Esophagus squamous epithelium (tissue), 5 donors: ENCODE results near the gene FAM20C. TPM values are rescaled to one million over a fixed set of nuclear protein-coding genes. Genes with fewer than 3 reads are reported as not detected.

Experiments
- DNase-seq: peaks from one replicate; lab custom pipeline; 2025; lab: John Stamatoyannopoulos, UW
- H3K27ac ChIP-seq, 4 donors: fragments of 200-600 bp; sonication (generic); one replicate each; pipeline ENCODE4 v1.5.1; 2016 to 2019; ENCODE audit warnings: mild to moderate bottlenecking in 1 of 4
- H3K27me3 ChIP-seq, 4 donors: fragments of 200-600 bp; sonication (generic); 1 replicate in 3 of 4; 2 replicates in 1 of 4; pipeline versions ENCODE4 v1.5.1 to v1.6.0; 2017 to 2021; ENCODE audit warnings: antibody characterized with exemption in 1 of 4
- H3K36me3 ChIP-seq, 3 donors: fragments of 200-600 bp; sonication (generic); one replicate each; pipeline ENCODE4 v1.5.1; 2016 to 2019
- H3K4me1 ChIP-seq, 3 donors: fragments of 200-600 bp; sonication (generic); one replicate each; pipeline ENCODE4 v1.5.1; 2017 to 2019
- H3K4me3 ChIP-seq, 4 donors: fragments of 200-600 bp; sonication (generic); 1 replicate in 3 of 4; 2 replicates in 1 of 4; pipeline ENCODE4 v1.5.1; 2016 to 2019; ENCODE audit warnings: mild to moderate bottlenecking in 2 of 4, moderate library complexity in 1 of 4
- H3K9me3 ChIP-seq, 3 donors: fragments of 200-600 bp; sonication (generic); one replicate each; pipeline ENCODE4 v1.5.1; 2016 to 2019
- CTCF ChIP-seq, 6 experiments: fragments of 450-650 bp in 4 of 6; fragments of 200-600 bp in 2 of 6; sonication (generic) in 2 of 6; IDR thresholded peaks; one replicate each; pipeline ENCODE4 v1.5.1; 2016 to 2019; ENCODE audit warnings: antibody characterized with exemption in 6 of 6, mild to moderate bottlenecking in 4 of 6, moderate library complexity in 4 of 6
- POLR2A ChIP-seq, 4 donors: fragments of 450-650 bp; IDR thresholded peaks; one replicate each; pipeline ENCODE4 v1.6.1; 2017; ENCODE audit warnings: antibody characterized with exemption in 4 of 4, mild to moderate bottlenecking in 4 of 4, moderate library complexity in 3 of 4
- WGBS, 2 donors: methylation state at CpG; one replicate each; pipeline ENCODE4 v1.1.5; 2018; 5-methylcytosine and 5-hydroxymethylcytosine counted together
- intact Hi-C: fragments of 100-400 bp; cut with DNase I; formaldehyde crosslinking; loops from one replicate; pipeline ENCODE4 v1.15.0; 2022
- total RNA-seq, 4 donors: library from RNA; depleted of rRNA; stranded (reverse); fragments of >200 nt; gene quantifications; one replicate each; pipeline ENCODE4 v1.1.0, GENCODE V29; 2016
- donor health status: DM: yes; HTN: yes; CAD: no.

Gene FAM20C
- total RNA-seq, 4 donors from 2014 or later, result 8.5 to 16.0 (median 13.7) TPM

GRCh38 chr7:272108-272615 lies 79.8 kb downstream of the FAM20C start:
- Histone ChIP-seq H3K27ac (no peak overlapping the region), H3K4me1 (no peaks in the 10 kb centered on the region), H3K9me3 (peaks cover 0 to 28% (median under 1%) of the 10 kb centered on the region in 3 donors), H3K36me3 (no peaks in the 10 kb centered on the region), H3K4me3 (no peak overlapping the region), H3K27me3 (peaks cover 0 to 45% (median 0%) of the 10 kb centered on the region in 4 donors)
- TF ChIP-seq CTCF (IDR thresholded peaks at IDR 0.05), result no peak
- TF ChIP-seq POLR2A (IDR thresholded peaks at IDR 0.05), result no peak
- 81 to 84% methylated on average over 14 to 18 of the region's 18 CpGs for WGBS, 2 donors
- intact Hi-C loops, result no loop called here
- no peak for DNase-seq

GRCh38 chr7:272631-273030 lies 80.3 kb downstream of the FAM20C start:
- TF ChIP-seq CTCF (IDR thresholded peaks at IDR 0.05) (no peak), POLR2A (IDR thresholded peaks at IDR 0.05) (no peak)
- H3K27ac ChIP-seq, result no peak overlapping the region
- intact Hi-C loops, result no loop called here
- H3K4me1 ChIP-seq, result no peaks in the 10 kb centered on the region
- H3K9me3 ChIP-seq, result peaks cover 0 to 28% (median 3%) of the 10 kb centered on the region in 3 donors
- H3K27me3 ChIP-seq, result peaks cover 0 to 44% (median 0%) of the 10 kb centered on the region in 4 donors
- DNase-seq, result no peak
- WGBS, 2 donors, result 77 to 84% methylated on average over 13 to 14 of the region's 14 CpGs
- no peaks in the 10 kb centered on the region for H3K36me3 ChIP-seq
- H3K4me3 ChIP-seq, result no peak overlapping the region

- DNase-seq, result no peak
- TF ChIP-seq CTCF (IDR thresholded peaks at IDR 0.05) (no peak), POLR2A (IDR thresholded peaks at IDR 0.05) (no peak)
- no peak overlapping the region for H3K4me3 ChIP-seq
- H3K27me3 ChIP-seq, result peaks cover 0 to 37% (median 0%) of the 10 kb centered on the region in 4 donors
- intact Hi-C loops, result no loop called here
- no peaks in the 10 kb centered on the region for H3K4me1 ChIP-seq
- H3K9me3 ChIP-seq, result peaks cover 0 to 28% (median 3%) of the 10 kb centered on the region in 3 donors
- no peak overlapping the region for H3K27ac ChIP-seq
- WGBS, 2 donors, result 91 to 94% methylated on average over 7 of the region's 7 CpGs
- no peaks in the 10 kb centered on the region for H3K36me3 ChIP-seq
Measured at GRCh38 chr7:273327-273726, 81.0 kb downstream of the FAM20C start.

GRCh38 chr7:274266-274665 lies 81.9 kb downstream of the FAM20C start:
- no peaks in the 10 kb centered on the region for H3K36me3 ChIP-seq
- intact Hi-C loops, result no loop called here
- DNase-seq, result no peak

More at GRCh38 chr7:274266-274665, 81.9 kb downstream of the FAM20C start:
- H3K27ac ChIP-seq, result no peak overlapping the region
- peaks cover 0 to 37% (median 0%) of the 10 kb centered on the region in 4 donors for H3K27me3 ChIP-seq
- peaks cover 0 to 28% (median 3%) of the 10 kb centered on the region in 3 donors for H3K9me3 ChIP-seq
- no peak overlapping the region for H3K4me3 ChIP-seq
- TF ChIP-seq POLR2A (IDR thresholded peaks at IDR 0.05) (no peak), CTCF (IDR thresholded peaks at IDR 0.05) (no peak)
- WGBS, 2 donors, result 37 to 45% methylated on average over 2 of the region's 2 CpGs
- no peaks in the 10 kb centered on the region for H3K4me1 ChIP-seq
